Suprapubic skin (tissue), 4 donors: Measurements from ENCODE around the gene TLR10. TPM values are rescaled to one million over a fixed set of nuclear protein-coding genes. Genes with fewer than 3 reads are reported as not detected.
"Not testable (repeated sequence)": the region's sequence is repeated elsewhere in the genome, so short reads cannot be mapped to it uniquely, and the experiment has no call there.

Experiments
- DNase-seq, 2 donors: peaks; one replicate each; pipeline ENCODE4 v3.0.0-alpha.2; 2019; ENCODE audit warnings: low spot score in 2 of 2
- H3K27ac ChIP-seq: fragments of 200-600 bp; sonication (generic); one replicate; pipeline ENCODE4 v1.5.1; 2019
- H3K27me3 ChIP-seq: fragments of 200-600 bp; sonication (generic); one replicate; pipeline ENCODE4 v1.5.1; 2019
- H3K36me3 ChIP-seq: fragments of 200-600 bp; sonication (generic); one replicate; pipeline ENCODE4 v1.5.1; 2019
- H3K4me1 ChIP-seq: fragments of 200-600 bp; sonication (generic); one replicate; pipeline ENCODE4 v1.5.1; 2019
- H3K4me3 ChIP-seq: fragments of 200-600 bp; sonication (generic); one replicate; pipeline ENCODE4 v1.5.1; 2019; ENCODE audit warnings: mild to moderate bottlenecking
- H3K9me3 ChIP-seq: fragments of 200-600 bp; sonication (generic); one replicate; pipeline ENCODE4 v1.5.1; 2019
- CTCF ChIP-seq, 2 donors: fragments of 200-600 bp in 1 of 2; fragments of 450-650 bp in 1 of 2; sonication (generic) in 1 of 2; IDR thresholded peaks; one replicate each; pipeline ENCODE4 v1.5.1; 2016 to 2019; ENCODE audit warnings: antibody characterized with exemption in 2 of 2, mild to moderate bottlenecking in 1 of 2, moderate library complexity in 1 of 2
- EP300 ChIP-seq: sonication (generic); formaldehyde crosslinking; IDR thresholded peaks from one replicate; pipeline ENCODE4 v1.6.1; 2017; ENCODE audit warnings: antibody characterized with exemption
- POLR2A ChIP-seq, 2 donors: fragments of 450-650 bp; IDR thresholded peaks; one replicate each; pipeline ENCODE4 v1.6.1; 2017; ENCODE audit warnings: antibody characterized with exemption in 2 of 2, mild to moderate bottlenecking in 2 of 2, moderate library complexity in 2 of 2
- POLR2AphosphoS5 ChIP-seq, 3 donors: sonication (generic); formaldehyde crosslinking; IDR thresholded peaks; one replicate each; pipeline ENCODE4 v1.6.1; 2017; ENCODE audit warnings: antibody characterized with exemption in 3 of 3
- WGBS: methylation state at CpG from one replicate; pipeline ENCODE4 v1.1.5; 2018; 5-methylcytosine and 5-hydroxymethylcytosine counted together
- total RNA-seq, 4 donors: library from RNA; depleted of rRNA; stranded (reverse); fragments of >200 nt; gene quantifications; one replicate each; pipeline ENCODE4 v1.1.0, GENCODE V29; 2016

The TLR10 gene
- total RNA-seq, 4 donors from 2014 or later, result 0.16 to 0.17 TPM; not detected in 2

- no peaks in the 10 kb centered on the region for H3K36me3 ChIP-seq
- peaks cover 15% of the 10 kb centered on the region for H3K4me1 ChIP-seq
- no peak for DNase-seq
- H3K27me3 ChIP-seq, result no peaks in the 10 kb centered on the region
- TF ChIP-seq POLR2A (IDR thresholded peaks at IDR 0.05), result no peak
- TF ChIP-seq EP300, result no peak
- no peak for TF ChIP-seq CTCF (IDR thresholded peaks at IDR 0.05)
- TF ChIP-seq POLR2AphosphoS5 (IDR thresholded peaks at IDR 0.05), result no peak
- no peak overlapping the region for H3K4me3 ChIP-seq
- 70% methylated on average over 8 of the region's 8 CpGs for WGBS
- no peak overlapping the region for H3K27ac ChIP-seq
- no peaks in the 10 kb centered on the region for H3K9me3 ChIP-seq
Observed at GRCh38 chr4:38774181-38774955, 8.4 kb downstream of the TLR10 start.

GRCh38 chr4:38770281-38770680 is 12.5 kb downstream of the TLR10 start:
- not testable (repeated sequence) for H3K36me3 ChIP-seq, H3K9me3 ChIP-seq, DNase-seq, H3K27me3 ChIP-seq, H3K4me3 ChIP-seq
- Histone ChIP-seq H3K4me1 (peaks cover 15% of the 10 kb centered on the region), H3K27ac (peak overlapping the region; percentile 75)
- 36% methylated on average over 2 of the region's 2 CpGs for WGBS
- TF ChIP-seq POLR2AphosphoS5 (IDR thresholded peaks at IDR 0.05), result peak in 1 of 3 donors; percentile 23

GRCh38 chr4:38769857-38770256 is 12.9 kb downstream of the TLR10 start:
- no peak for DNase-seq
- H3K4me3 ChIP-seq, result no peak overlapping the region
- no peak for TF ChIP-seq CTCF (IDR thresholded peaks at IDR 0.05)
- no peak for TF ChIP-seq EP300
- no peak for TF ChIP-seq POLR2A (IDR thresholded peaks at IDR 0.05)
- no peak for TF ChIP-seq POLR2AphosphoS5 (IDR thresholded peaks at IDR 0.05)
- H3K4me1 ChIP-seq, result peaks cover 15% of the 10 kb centered on the region
- no peaks in the 10 kb centered on the region for H3K9me3 ChIP-seq
- whole genome bisulfite sequencing, result 53% methylated on average over 2 of the region's 2 CpGs
- H3K27ac ChIP-seq, result peak overlapping the region; percentile 75
- no peaks in the 10 kb centered on the region for H3K36me3 ChIP-seq
- H3K27me3 ChIP-seq, result no peaks in the 10 kb centered on the region

GRCh38 chr4:38769441-38769840 is 13.3 kb downstream of the TLR10 start:
- Histone ChIP-seq H3K36me3 (no peaks in the 10 kb centered on the region), H3K4me1 (peaks cover 11% of the 10 kb centered on the region), H3K27ac (peak overlapping the region; percentile 75), H3K9me3 (no peaks in the 10 kb centered on the region), H3K4me3 (no peak overlapping the region), H3K27me3 (no peaks in the 10 kb centered on the region)
- no peak for TF ChIP-seq EP300
- no peak for TF ChIP-seq POLR2AphosphoS5 (IDR thresholded peaks at IDR 0.05)
- no peak for TF ChIP-seq POLR2A (IDR thresholded peaks at IDR 0.05)
- TF ChIP-seq CTCF (IDR thresholded peaks at IDR 0.05), result no peak
- WGBS, result 37% methylated on average over 2 of the region's 2 CpGs
- no peak for DNase-seq

GRCh38 chr4:38768968-38769394 is 13.8 kb downstream of the TLR10 start:
- Histone ChIP-seq H3K36me3 (no peaks in the 10 kb centered on the region), H3K4me1 (peaks cover 9% of the 10 kb centered on the region), H3K27ac (peak overlapping the region; percentile 75), H3K9me3 (no peaks in the 10 kb centered on the region), H3K27me3 (no peaks in the 10 kb centered on the region), H3K4me3 (no peak overlapping the region)
- DNase-seq, result no peak
- no peak for TF ChIP-seq POLR2AphosphoS5 (IDR thresholded peaks at IDR 0.05)
- WGBS, result 48% methylated on average over 5 of the region's 5 CpGs

GRCh38 chr4:38766940-38767339 is 15.8 kb downstream of the TLR10 start:
- not testable (repeated sequence) for DNase-seq, H3K36me3 ChIP-seq, H3K27ac ChIP-seq, H3K4me3 ChIP-seq, H3K4me1 ChIP-seq, H3K9me3 ChIP-seq, H3K27me3 ChIP-seq
- 95% methylated on average over 2 of the region's 2 CpGs for WGBS

GRCh38 chr4:38765382-38765781 is 17.4 kb downstream of the TLR10 start:
- Histone ChIP-seq H3K36me3 (no peaks in the 10 kb centered on the region), H3K27ac (no peak overlapping the region), H3K9me3 (no peaks in the 10 kb centered on the region), H3K4me1 (peaks cover 9% of the 10 kb centered on the region), H3K4me3 (no peak overlapping the region), H3K27me3 (no peaks in the 10 kb centered on the region)
- TF ChIP-seq POLR2A (IDR thresholded peaks at IDR 0.05), result no peak
- no peak for TF ChIP-seq EP300
- TF ChIP-seq POLR2AphosphoS5 (IDR thresholded peaks at IDR 0.05), result no peak
- TF ChIP-seq CTCF (IDR thresholded peaks at IDR 0.05), result no peak
- 96% methylated on average over 3 of the region's 3 CpGs for WGBS
- no peak for DNase-seq
